OCI-LY1 (cell line): ENCODE results near the gene TMEM139.

Experiments used
- H2AFZ ChIP-seq: fragments of 200-600 bp; sonication (generic), shearing (Covaris generic); 2 replicates; pipeline ENCODE4 v1.6.0; 2014; ENCODE audit warnings: antibody characterized with exemption, mild to moderate bottlenecking, low read length
- H3F3A ChIP-seq: fragments of 200-600 bp; sonication (generic), shearing (Covaris generic); 2 replicates; pipeline ENCODE4 v1.6.0; 2014; ENCODE audit warnings: mild to moderate bottlenecking, antibody characterized with exemption, low read length, moderate library complexity; ENCODE audit not compliant: insufficient read depth
- H3K27ac ChIP-seq: fragments of 200-600 bp; sonication (generic); 2 replicates; pipeline ENCODE4 v1.5.1; 2014; ENCODE audit warnings: low read length, mixed run types, mild to moderate bottlenecking, low read depth; ENCODE audit not compliant: poor library complexity, severe bottlenecking
- H3K27me3 ChIP-seq: fragments of 200-600 bp; sonication (generic); 2 replicates; pipeline ENCODE4 v1.6.0; 2014; ENCODE audit warnings: antibody characterized with exemption, mild to moderate bottlenecking, low read length, moderate library complexity; ENCODE audit not compliant: insufficient read depth
- H3K36me3 ChIP-seq: fragments of 200-600 bp; sonication (generic); 2 replicates; pipeline ENCODE4 v1.6.1; 2014; ENCODE audit warnings: mild to moderate bottlenecking, antibody characterized with exemption, low read length, moderate library complexity, mixed read lengths; ENCODE audit not compliant: insufficient read depth
- H3K4me1 ChIP-seq: fragments of 200-600 bp; sonication (generic); 2 replicates; pipeline ENCODE4 v1.5.1; 2014; ENCODE audit warnings: mild to moderate bottlenecking, low read length, moderate library complexity; ENCODE audit not compliant: insufficient read depth, severe bottlenecking
- H3K4me2 ChIP-seq: fragments of 200-600 bp; sonication (generic), shearing (Covaris generic); 2 replicates; pipeline ENCODE4 v1.6.1; 2014; ENCODE audit warnings: low read length
- H3K4me3 ChIP-seq: fragments of 200-600 bp; sonication (generic); 2 replicates; pipeline ENCODE4 v1.5.1; 2014; ENCODE audit warnings: low read length, low read depth, mild to moderate bottlenecking, mixed read lengths; ENCODE audit not compliant: poor library complexity, severe bottlenecking
- H3K79me2 ChIP-seq: fragments of 200-600 bp; shearing (Covaris generic); 2 replicates; pipeline ENCODE4 v1.6.1; 2016; ENCODE audit warnings: mixed run types, low read length, mixed read lengths; ENCODE audit not compliant: insufficient read depth
- H3K9ac ChIP-seq: fragments of 200-600 bp; sonication (generic), shearing (Covaris generic); 2 replicates; pipeline ENCODE4 v1.6.1; 2014; ENCODE audit warnings: mild to moderate bottlenecking, low read length, mixed read lengths
- H3K9me2 ChIP-seq: fragments of 200-600 bp; sonication (generic), shearing (Covaris generic); 2 replicates; pipeline ENCODE4 v1.6.1; 2014; ENCODE audit warnings: low read depth, mild to moderate bottlenecking, low read length, mixed read lengths
- H3K9me3 ChIP-seq: fragments of 200-600 bp; shearing (Covaris generic); 2 replicates; pipeline ENCODE4 v1.6.1; 2014; ENCODE audit warnings: low read length, mixed read lengths
- H4K20me1 ChIP-seq: fragments of 200-600 bp; sonication (generic), shearing (Covaris generic); 2 replicates; pipeline ENCODE4 v1.6.0; 2016; ENCODE audit warnings: mild to moderate bottlenecking, low read length; ENCODE audit not compliant: insufficient read depth
- CTCF ChIP-seq: fragments of 200-600 bp; sonication (generic), shearing (Covaris generic); IDR thresholded peaks from 2 replicates; pipeline ENCODE4 v1.5.1; 2017; ENCODE audit warnings: mild to moderate bottlenecking, antibody characterized with exemption, low read length, moderate library complexity, mixed read lengths
- EZH2 ChIP-seq: fragments of 200-600 bp; sonication (generic), shearing (Covaris generic); IDR thresholded peaks from 2 replicates; pipeline ENCODE4 v1.8.0; 2017; ENCODE audit warnings: borderline replicate concordance, mixed run types, mild to moderate bottlenecking, antibody characterized with exemption, low read length, moderate library complexity, mixed read lengths

Gene TMEM139

DNA sequence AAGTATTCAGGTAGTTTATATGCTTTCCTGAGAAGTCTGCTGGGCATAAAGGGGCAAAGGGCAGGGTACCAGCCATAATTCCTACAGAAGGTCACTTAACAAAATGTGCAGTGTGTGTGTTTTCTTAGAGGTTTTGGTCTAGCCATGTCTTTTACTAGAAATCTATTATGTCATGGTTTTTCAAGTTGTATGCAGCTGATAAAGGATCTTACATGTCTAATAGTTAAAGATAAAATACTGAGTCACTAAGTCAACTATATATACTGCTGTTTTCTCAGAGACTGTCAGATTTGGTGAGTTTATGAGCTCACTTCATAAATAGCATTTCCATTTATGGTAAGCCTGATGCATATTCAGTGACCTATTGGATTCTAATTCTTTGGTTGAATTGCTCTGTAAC, 11.1 kb downstream of the TMEM139 start:
- H3F3A ChIP-seq, result no peaks in the 10 kb centered on the region; the same call in 1 of the 2 replicates
- TF ChIP-seq EZH2 (no peak), CTCF (no peak)
- H3K4me2 ChIP-seq, result no peak overlapping the region
- no peaks in the 10 kb centered on the region for H3K9me3 ChIP-seq
- no peak overlapping the region for H2AFZ ChIP-seq
- H3K36me3 ChIP-seq, result peaks cover 100% of the 10 kb centered on the region
- peaks cover 4% of the 10 kb centered on the region; the same call in 1 of the 2 replicates for H3K79me2 ChIP-seq
- no peaks in the 10 kb centered on the region for H3K27me3 ChIP-seq
- H3K4me3 ChIP-seq, result no peak overlapping the region
- no peaks in the 10 kb centered on the region for H3K9me2 ChIP-seq
- H3K4me1 ChIP-seq, result peaks cover 3% of the 10 kb centered on the region
- no peak overlapping the region for H3K9ac ChIP-seq
- 0 out of 2 replicates have a peak, but pooled peaks cover 2% of the 10 kb centered on the region for H4K20me1 ChIP-seq
- no peak overlapping the region for H3K27ac ChIP-seq

- H3K4me2 ChIP-seq, result no peak overlapping the region
- no peaks in the 10 kb centered on the region for H3K9me3 ChIP-seq
- no peaks in the 10 kb centered on the region for H3K9me2 ChIP-seq
- no peak overlapping the region for H3K4me3 ChIP-seq
- no peaks in the 10 kb centered on the region; the same call in 1 of the 2 replicates for H3F3A ChIP-seq
- H3K4me1 ChIP-seq, result no peaks in the 10 kb centered on the region
- H3K79me2 ChIP-seq, result no peaks in the 10 kb centered on the region
- 0 out of 2 replicates have a peak, but pooled peaks cover 2% of the 10 kb centered on the region for H4K20me1 ChIP-seq
- H3K27me3 ChIP-seq, result no peaks in the 10 kb centered on the region
- H3K9ac ChIP-seq, result no peak overlapping the region
- H2AFZ ChIP-seq, result no peak overlapping the region
- no peak for TF ChIP-seq EZH2
- TF ChIP-seq CTCF, result no peak
- H3K36me3 ChIP-seq, result peaks cover 100% of the 10 kb centered on the region
- no peak overlapping the region for H3K27ac ChIP-seq
Measured at GRCh38 chr7:143296686-143297085, 11.9 kb downstream of the TMEM139 start.

DNA sequence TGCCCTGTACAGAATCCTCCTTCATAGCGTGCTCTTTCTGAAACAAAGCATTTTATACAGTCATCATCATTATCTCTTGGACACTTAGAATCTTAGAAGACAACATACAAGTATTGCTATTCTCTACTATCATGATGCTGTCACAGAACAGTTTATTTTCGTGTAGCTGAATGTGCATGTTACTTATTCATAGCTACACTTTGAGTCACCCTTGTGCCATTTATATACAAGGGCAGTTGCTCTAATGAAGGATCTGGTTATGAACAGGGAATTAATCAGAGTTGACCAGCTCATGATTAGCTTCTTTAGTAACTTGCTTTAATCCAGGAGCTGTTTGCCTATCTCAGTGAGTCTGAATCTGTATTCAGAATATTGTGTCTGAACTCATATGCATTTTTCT, 14.6 kb downstream of the TMEM139 start:
- H3K4me3 ChIP-seq, result no peak overlapping the region
- no peak for TF ChIP-seq EZH2
- no peak for TF ChIP-seq CTCF
- H3K9ac ChIP-seq, result no peak overlapping the region
- no peak overlapping the region for H3K4me2 ChIP-seq
- H3K4me1 ChIP-seq, result no peaks in the 10 kb centered on the region
- H3F3A ChIP-seq, result no peaks in the 10 kb centered on the region; the same call in 1 of the 2 replicates
- H3K9me2 ChIP-seq, result no peaks in the 10 kb centered on the region
- H3K36me3 ChIP-seq, result peaks cover 97% of the 10 kb centered on the region
- H3K79me2 ChIP-seq, result no peaks in the 10 kb centered on the region
- H4K20me1 ChIP-seq, result 0 out of 2 replicates have a peak, but pooled peaks cover 2% of the 10 kb centered on the region
- H3K9me3 ChIP-seq, result no peaks in the 10 kb centered on the region
- no peak overlapping the region for H2AFZ ChIP-seq
- no peak overlapping the region for H3K27ac ChIP-seq
- no peaks in the 10 kb centered on the region for H3K27me3 ChIP-seq
